ENCODE data around the gene ICAM4. TPM values are rescaled to one million over a fixed set of nuclear protein-coding genes. Genes with fewer than 3 reads are reported as not detected.
A peak's percentile ranks its signal among the peaks of the same experiment; 100 is the strongest.

Gene ICAM4
- total and polyA plus RNA-seq, 2 of the 13 experiments (the other 11 are each of a cell fraction or from before 2014, with no cell fraction given), result 2.9 to 4.0 TPM

DNA sequence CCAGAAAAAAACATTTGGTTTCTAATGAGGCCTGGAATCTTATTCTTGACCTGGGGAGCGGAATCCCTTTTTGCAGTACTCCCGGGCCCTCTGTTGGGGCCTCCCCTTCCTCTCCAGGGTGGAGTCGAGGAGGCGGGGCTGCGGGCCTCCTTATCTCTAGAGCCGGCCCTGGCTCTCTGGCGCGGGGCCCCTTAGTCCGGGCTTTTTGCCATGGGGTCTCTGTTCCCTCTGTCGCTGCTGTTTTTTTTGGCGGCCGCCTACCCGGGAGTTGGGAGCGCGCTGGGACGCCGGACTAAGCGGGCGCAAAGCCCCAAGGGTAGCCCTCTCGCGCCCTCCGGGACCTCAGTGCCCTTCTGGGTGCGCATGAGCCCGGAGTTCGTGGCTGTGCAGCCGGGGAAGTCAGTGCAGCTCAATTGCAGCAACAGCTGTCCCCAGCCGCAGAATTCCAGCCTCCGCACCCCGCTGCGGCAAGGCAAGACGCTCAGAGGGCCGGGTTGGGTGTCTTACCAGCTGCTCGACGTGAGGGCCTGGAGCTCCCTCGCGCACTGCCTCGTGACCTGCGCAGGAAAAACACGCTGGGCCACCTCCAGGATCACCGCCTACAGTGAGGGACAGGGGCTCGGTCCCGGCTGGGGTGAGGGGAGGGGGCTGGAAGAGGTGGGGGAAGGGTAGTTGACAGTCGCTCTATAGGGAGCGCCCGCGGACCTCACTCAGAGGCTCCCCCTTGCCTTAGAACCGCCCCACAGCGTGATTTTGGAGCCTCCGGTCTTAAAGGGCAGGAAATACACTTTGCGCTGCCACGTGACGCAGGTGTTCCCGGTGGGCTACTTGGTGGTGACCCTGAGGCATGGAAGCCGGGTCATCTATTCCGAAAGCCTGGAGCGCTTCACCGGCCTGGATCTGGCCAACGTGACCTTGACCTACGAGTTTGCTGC lies at the start of gene ICAM4 (continued):
- TF ChIP-seq, protein P1, sequence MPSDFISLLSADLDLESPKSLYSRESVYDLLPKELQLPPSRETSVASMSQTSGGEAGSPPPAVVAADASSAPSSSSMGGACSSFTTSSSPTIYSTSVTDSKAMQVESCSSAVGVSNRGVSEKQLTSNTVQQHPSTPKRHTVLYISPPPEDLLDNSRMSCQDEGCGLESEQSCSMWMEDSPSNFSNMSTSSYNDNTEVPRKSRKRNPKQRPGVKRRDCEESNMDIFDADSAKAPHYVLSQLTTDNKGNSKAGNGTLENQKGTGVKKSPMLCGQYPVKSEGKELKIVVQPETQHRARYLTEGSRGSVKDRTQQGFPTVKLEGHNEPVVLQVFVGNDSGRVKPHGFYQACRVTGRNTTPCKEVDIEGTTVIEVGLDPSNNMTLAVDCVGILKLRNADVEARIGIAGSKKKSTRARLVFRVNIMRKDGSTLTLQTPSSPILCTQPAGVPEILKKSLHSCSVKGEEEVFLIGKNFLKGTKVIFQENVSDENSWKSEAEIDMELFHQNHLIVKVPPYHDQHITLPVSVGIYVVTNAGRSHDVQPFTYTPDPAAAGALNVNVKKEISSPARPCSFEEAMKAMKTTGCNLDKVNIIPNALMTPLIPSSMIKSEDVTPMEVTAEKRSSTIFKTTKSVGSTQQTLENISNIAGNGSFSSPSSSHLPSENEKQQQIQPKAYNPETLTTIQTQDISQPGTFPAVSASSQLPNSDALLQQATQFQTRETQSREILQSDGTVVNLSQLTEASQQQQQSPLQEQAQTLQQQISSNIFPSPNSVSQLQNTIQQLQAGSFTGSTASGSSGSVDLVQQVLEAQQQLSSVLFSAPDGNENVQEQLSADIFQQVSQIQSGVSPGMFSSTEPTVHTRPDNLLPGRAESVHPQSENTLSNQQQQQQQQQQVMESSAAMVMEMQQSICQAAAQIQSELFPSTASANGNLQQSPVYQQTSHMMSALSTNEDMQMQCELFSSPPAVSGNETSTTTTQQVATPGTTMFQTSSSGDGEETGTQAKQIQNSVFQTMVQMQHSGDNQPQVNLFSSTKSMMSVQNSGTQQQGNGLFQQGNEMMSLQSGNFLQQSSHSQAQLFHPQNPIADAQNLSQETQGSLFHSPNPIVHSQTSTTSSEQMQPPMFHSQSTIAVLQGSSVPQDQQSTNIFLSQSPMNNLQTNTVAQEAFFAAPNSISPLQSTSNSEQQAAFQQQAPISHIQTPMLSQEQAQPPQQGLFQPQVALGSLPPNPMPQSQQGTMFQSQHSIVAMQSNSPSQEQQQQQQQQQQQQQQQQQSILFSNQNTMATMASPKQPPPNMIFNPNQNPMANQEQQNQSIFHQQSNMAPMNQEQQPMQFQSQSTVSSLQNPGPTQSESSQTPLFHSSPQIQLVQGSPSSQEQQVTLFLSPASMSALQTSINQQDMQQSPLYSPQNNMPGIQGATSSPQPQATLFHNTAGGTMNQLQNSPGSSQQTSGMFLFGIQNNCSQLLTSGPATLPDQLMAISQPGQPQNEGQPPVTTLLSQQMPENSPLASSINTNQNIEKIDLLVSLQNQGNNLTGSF (CRISPR knock-in tag; IDR thresholded peaks at IDR 0.05), result no peak
- TF ChIP-seq PLRG1 (conservative IDR thresholded peaks at IDR 0.05) (no peak), KDM2A (CRISPR knock-in tag; IDR thresholded peaks at IDR 0.05; ENCODE audit: borderline replicate concordance, low read depth) (peak; percentile 96), FOXJ3 (CRISPR knock-in tag; IDR thresholded peaks at IDR 0.05; ENCODE audit: borderline replicate concordance) (no peak), MTA3 (CRISPR knock-in tag; IDR thresholded peaks at IDR 0.05) (no peak), TCF12 (IDR thresholded peaks at IDR 0.05) (no peak), TCF12 (CRISPR knock-in tag; IDR thresholded peaks at IDR 0.05) (0 out of 2 replicates have a peak, but pooled peaks have one; percentile 18), NPAS2 (CRISPR knock-in tag; IDR thresholded peaks at IDR 0.05; ENCODE audit: borderline replicate concordance) (no peak), ZNF776 (CRISPR knock-in tag; IDR thresholded peaks at IDR 0.05) (peak; percentile 23; the same call in 1 of the 2 replicates), HOXA3 (CRISPR knock-in tag; IDR thresholded peaks at IDR 0.05) (no peak; the same call in 1 of the 2 replicates), ZNF143 (CRISPR knock-in tag; IDR thresholded peaks at IDR 0.05) (no peak; the same call in 1 of the 2 replicates), ZBTB3 (CRISPR knock-in tag; IDR thresholded peaks at IDR 0.05; ENCODE audit: borderline replicate concordance, low read depth) (0 out of 2 replicates have a peak, but pooled peaks have one; percentile 28), ZC3H4 (CRISPR knock-in tag; IDR thresholded peaks at IDR 0.05; ENCODE audit: borderline replicate concordance) (0 out of 2 replicates have a peak, but pooled peaks have one; percentile 73), PAF1 (CRISPR knock-in tag; IDR thresholded peaks at IDR 0.05) (peak; percentile 51; the same call in 1 of the 2 replicates), PTBP1 (IDR thresholded peaks at IDR 0.05; ENCODE audit: low read depth, low read length, poor library complexity, severe bottlenecking) (no peak), ZNF772 (CRISPR knock-in tag; IDR thresholded peaks at IDR 0.05) (0 out of 2 replicates have a peak, but pooled peaks have one; percentile 81), ZZZ3 (CRISPR knock-in tag; IDR thresholded peaks at IDR 0.05; ENCODE audit: borderline replicate concordance) (no peak), SALL1 (CRISPR knock-in tag; IDR thresholded peaks at IDR 0.05) (peak; percentile 51), SNAI1 (CRISPR knock-in tag; IDR thresholded peaks at IDR 0.05; ENCODE audit: borderline replicate concordance) (no peak), CEBPB (IDR thresholded peaks at IDR 0.05; ENCODE audit: borderline replicate concordance, low read depth, low read length) (no peak)
- TF ChIP-seq, protein P2, sequence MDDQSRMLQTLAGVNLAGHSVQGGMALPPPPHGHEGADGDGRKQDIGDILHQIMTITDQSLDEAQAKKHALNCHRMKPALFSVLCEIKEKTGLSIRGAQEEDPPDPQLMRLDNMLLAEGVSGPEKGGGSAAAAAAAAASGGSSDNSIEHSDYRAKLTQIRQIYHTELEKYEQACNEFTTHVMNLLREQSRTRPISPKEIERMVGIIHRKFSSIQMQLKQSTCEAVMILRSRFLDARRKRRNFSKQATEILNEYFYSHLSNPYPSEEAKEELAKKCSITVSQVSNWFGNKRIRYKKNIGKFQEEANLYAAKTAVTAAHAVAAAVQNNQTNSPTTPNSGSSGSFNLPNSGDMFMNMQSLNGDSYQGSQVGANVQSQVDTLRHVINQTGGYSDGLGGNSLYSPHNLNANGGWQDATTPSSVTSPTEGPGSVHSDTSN (CRISPR knock-in tag; IDR thresholded peaks at IDR 0.05; ENCODE audit: borderline replicate concordance), result peak; percentile 55; the same call in 1 of the 2 replicates
- TF ChIP-seq, protein P3, sequence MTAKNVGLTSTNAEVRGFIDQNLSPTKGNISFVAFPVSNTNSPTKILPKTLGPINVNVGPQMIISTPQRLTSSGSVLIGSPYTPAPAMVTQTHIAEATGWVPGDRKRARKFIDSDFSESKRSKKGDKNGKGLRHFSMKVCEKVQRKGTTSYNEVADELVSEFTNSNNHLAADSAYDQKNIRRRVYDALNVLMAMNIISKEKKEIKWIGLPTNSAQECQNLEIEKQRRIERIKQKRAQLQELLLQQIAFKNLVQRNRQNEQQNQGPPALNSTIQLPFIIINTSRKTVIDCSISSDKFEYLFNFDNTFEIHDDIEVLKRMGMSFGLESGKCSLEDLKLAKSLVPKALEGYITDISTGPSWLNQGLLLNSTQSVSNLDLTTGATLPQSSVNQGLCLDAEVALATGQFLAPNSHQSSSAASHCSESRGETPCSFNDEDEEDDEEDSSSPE (CRISPR knock-in tag; IDR thresholded peaks at IDR 0.05), result peak; percentile 24; the same call in 1 of the 2 replicates
